SK-N-SH treated with all-trans-retinoic acid at 6 μM for 48 hours (cell line): Measurements from ENCODE around the gene TOR1AIP1.

Source experiments
- ATAC-seq: fragments of 200-7000 bp; cut with Tn5 transposase; 3 replicates; pipeline ENCODE4 v1.9.1; 2020; ENCODE audit warnings: mild to moderate bottlenecking, moderate library complexity
- ARNTL ChIP-seq: fragments of 450-650 bp; formaldehyde crosslinking; IDR thresholded peaks from 2 replicates; pipeline ENCODE4 v1.5.0; 2020; ENCODE audit warnings: low read depth, mild to moderate bottlenecking, moderate library complexity, borderline replicate concordance
- BACH2 ChIP-seq: fragments of 250-450 bp; sonication (Bioruptor Pico); IDR thresholded peaks from 2 replicates; pipeline ENCODE4 v1.9.0; 2021; ENCODE audit warnings: mild to moderate bottlenecking, borderline replicate concordance
- CSDC2 ChIP-seq: fragments of 250-450 bp; sonication (Bioruptor Pico); IDR thresholded peaks from 2 replicates; pipeline ENCODE4 v1.5.0; 2020; ENCODE audit warnings: mild to moderate bottlenecking, moderate library complexity
- CSRNP3 ChIP-seq: fragments of 250-450 bp; sonication (Bioruptor Pico); IDR thresholded peaks from 2 replicates; pipeline ENCODE4 v1.5.1; 2021; ENCODE audit warnings: mild to moderate bottlenecking, moderate library complexity
- ESRRG ChIP-seq: fragments of 250-450 bp; sonication (Bioruptor Pico); IDR thresholded peaks from 2 replicates; pipeline ENCODE4 v1.6.1; 2021; ENCODE audit warnings: mild to moderate bottlenecking
- GLIS3 ChIP-seq: fragments of 250-450 bp; sonication (Bioruptor Pico); IDR thresholded peaks from 2 replicates; pipeline ENCODE4 v1.5.0; 2020; ENCODE audit warnings: mild to moderate bottlenecking, moderate library complexity
- ISL1 ChIP-seq: fragments of 250-450 bp; sonication (Bioruptor Pico); IDR thresholded peaks from 2 replicates; pipeline ENCODE4 v2.1.2; 2022; ENCODE audit warnings: mild to moderate bottlenecking, moderate library complexity
- OSR1 ChIP-seq: fragments of 250-450 bp; sonication (Bioruptor Pico); IDR thresholded peaks from 2 replicates; pipeline ENCODE4 v1.8.0; 2022; ENCODE audit warnings: moderate library complexity, mild to moderate bottlenecking, inconsistent platforms
- PATZ1 ChIP-seq: fragments of 250-450 bp; sonication (Bioruptor Pico); IDR thresholded peaks from 2 replicates; pipeline ENCODE4 v1.8.0; 2020; ENCODE audit warnings: mild to moderate bottlenecking, moderate library complexity, borderline replicate concordance
- POU6F1 ChIP-seq: fragments of 250-450 bp; sonication (Bioruptor Pico); IDR thresholded peaks from 2 replicates; pipeline ENCODE4 v1.8.0; 2021; ENCODE audit warnings: low read depth, mild to moderate bottlenecking, moderate library complexity, borderline replicate concordance
- PPARA ChIP-seq: fragments of 250-450 bp; sonication (Bioruptor Pico); IDR thresholded peaks from 2 replicates; pipeline ENCODE4 v1.5.0; 2020; ENCODE audit warnings: mild to moderate bottlenecking, borderline replicate concordance
- RARB ChIP-seq: fragments of 250-450 bp; sonication (Bioruptor Pico); IDR thresholded peaks from 2 replicates; pipeline ENCODE4 v1.8.0; 2021; ENCODE audit warnings: mild to moderate bottlenecking, moderate library complexity
- SNAI2 ChIP-seq: fragments of 250-450 bp; sonication (Bioruptor Pico); IDR thresholded peaks from 2 replicates; pipeline ENCODE4 v1.5.0; 2020; ENCODE audit warnings: mild to moderate bottlenecking, moderate library complexity
- TCF4 ChIP-seq: fragments of 250-450 bp; sonication (Bioruptor Pico); IDR thresholded peaks from 2 replicates; pipeline ENCODE4 v1.8.0; 2021; ENCODE audit warnings: mild to moderate bottlenecking, moderate library complexity, borderline replicate concordance
- TOX ChIP-seq: fragments of 250-450 bp; sonication (Bioruptor Pico); IDR thresholded peaks from 2 replicates; pipeline ENCODE4 v1.8.0; 2021; ENCODE audit warnings: mild to moderate bottlenecking, moderate library complexity, borderline replicate concordance
- ZC3H10 ChIP-seq: fragments of 250-450 bp; sonication (Bioruptor Pico); IDR thresholded peaks from 2 replicates; pipeline ENCODE4 v1.5.1; 2021; ENCODE audit warnings: mild to moderate bottlenecking, moderate library complexity
- ZFP3 ChIP-seq: fragments of 250-450 bp; sonication (Bioruptor Pico); IDR thresholded peaks from 2 replicates; pipeline ENCODE4 v1.5.0; 2020; ENCODE audit warnings: mild to moderate bottlenecking, moderate library complexity
- ZFP30 ChIP-seq: fragments of 450-650 bp; formaldehyde crosslinking; IDR thresholded peaks from 2 replicates; pipeline ENCODE4 v1.5.0; 2022; ENCODE audit warnings: mild to moderate bottlenecking, moderate library complexity
- ZNF565 ChIP-seq: fragments of 450-650 bp; formaldehyde crosslinking; conservative IDR thresholded peaks from 2 replicates; pipeline ENCODE4 v1.5.0; 2020; ENCODE audit warnings: low read depth, mild to moderate bottlenecking, moderate library complexity
- ZNF70 ChIP-seq: fragments of 450-650 bp; formaldehyde crosslinking; IDR thresholded peaks from 2 replicates; pipeline ENCODE4 v1.5.0; 2020; ENCODE audit warnings: mild to moderate bottlenecking, moderate library complexity
- ZNF8 ChIP-seq: fragments of 450-650 bp; formaldehyde crosslinking; IDR thresholded peaks from 2 replicates; pipeline ENCODE4 v1.5.0; 2020; ENCODE audit warnings: mild to moderate bottlenecking, moderate library complexity
- TF ChIP-seq, protein P1 (sequence below): fragments of 250-450 bp; sonication (Bioruptor Pico); IDR thresholded peaks from 2 replicates; pipeline ENCODE4 v1.5.0; 2020; ENCODE audit warnings: mild to moderate bottlenecking, moderate library complexity
- TF ChIP-seq, protein P2 (sequence below): fragments of 250-450 bp; sonication (Bioruptor Pico); IDR thresholded peaks from 2 replicates; pipeline ENCODE4 v1.5.1; 2020; ENCODE audit warnings: low read depth, mild to moderate bottlenecking, moderate library complexity

Gene TOR1AIP1

DNA sequence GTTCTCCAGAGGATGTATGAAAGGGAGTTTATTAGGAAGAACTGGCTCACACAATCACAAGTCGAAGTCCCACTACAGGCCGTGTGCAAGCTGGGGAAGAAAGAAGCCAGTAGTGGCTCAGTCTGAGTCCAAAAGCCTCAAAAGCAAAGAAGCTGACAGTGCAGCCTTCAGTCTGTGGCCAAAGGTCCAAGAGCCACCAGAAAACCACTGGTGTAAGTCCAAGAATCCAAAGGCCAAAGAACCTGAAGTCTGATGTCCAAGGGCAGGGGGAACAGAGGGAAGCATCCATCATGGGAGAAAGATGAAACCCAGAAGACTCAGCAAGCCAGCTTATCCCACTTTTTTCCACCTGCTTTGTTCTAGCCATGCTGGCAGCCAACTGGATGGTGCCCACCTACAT, 51.1 kb downstream of the TOR1AIP1 start:
- ATAC-seq = no peak
- TF ChIP-seq SNAI2 (CRISPR knock-in tag) = no peak
- no peak for TF ChIP-seq TCF4 (CRISPR knock-in tag)
- TF ChIP-seq CSDC2 (CRISPR knock-in tag) = no peak

DNA sequence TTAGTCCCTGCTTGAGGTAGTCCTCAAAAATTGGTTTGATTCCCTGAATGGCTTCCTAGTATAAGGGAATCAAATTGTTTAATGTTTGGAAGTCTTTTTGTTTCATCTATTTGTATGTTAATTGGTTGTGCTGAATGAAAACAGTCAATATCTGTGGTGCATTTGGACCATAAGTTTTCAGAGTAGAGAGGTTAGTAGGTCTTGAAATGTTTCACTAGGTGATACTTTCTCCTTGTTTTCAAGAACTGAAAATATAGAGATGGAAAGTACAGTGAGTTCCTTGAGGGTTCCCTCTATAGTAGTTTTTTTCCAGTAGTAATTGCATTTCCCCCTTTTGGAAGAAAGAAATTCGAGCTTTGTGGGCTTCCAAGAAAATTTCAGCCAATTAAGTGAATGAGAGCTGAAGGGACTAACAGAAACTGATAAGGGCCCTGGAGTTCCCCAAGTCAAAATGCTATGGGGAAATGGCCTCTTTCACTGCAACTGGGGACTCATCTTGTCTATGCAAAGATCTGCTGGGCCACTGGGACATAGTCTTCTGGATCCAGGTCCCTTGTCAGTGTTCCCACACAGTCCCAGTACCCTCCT, 53.9 kb downstream of the TOR1AIP1 start:
- ATAC-seq = no peak
- TF ChIP-seq CSDC2 (CRISPR knock-in tag) = no peak
- TF ChIP-seq ZFP30 (CRISPR knock-in tag) = no peak
- no peak for TF ChIP-seq TOX
- no peak for TF ChIP-seq GLIS3 (CRISPR knock-in tag)
- no peak for TF ChIP-seq TCF4 (CRISPR knock-in tag)
- no peak for TF ChIP-seq PATZ1 (CRISPR knock-in tag)
- no peak for TF ChIP-seq PPARA (CRISPR knock-in tag)
- TF ChIP-seq ESRRG (CRISPR knock-in tag) = no peak
- TF ChIP-seq OSR1 = no peak
- no peak for TF ChIP-seq ZC3H10 (CRISPR knock-in tag)
- TF ChIP-seq, all 23 proteins: peak for 0

- TF ChIP-seq, protein P1, sequence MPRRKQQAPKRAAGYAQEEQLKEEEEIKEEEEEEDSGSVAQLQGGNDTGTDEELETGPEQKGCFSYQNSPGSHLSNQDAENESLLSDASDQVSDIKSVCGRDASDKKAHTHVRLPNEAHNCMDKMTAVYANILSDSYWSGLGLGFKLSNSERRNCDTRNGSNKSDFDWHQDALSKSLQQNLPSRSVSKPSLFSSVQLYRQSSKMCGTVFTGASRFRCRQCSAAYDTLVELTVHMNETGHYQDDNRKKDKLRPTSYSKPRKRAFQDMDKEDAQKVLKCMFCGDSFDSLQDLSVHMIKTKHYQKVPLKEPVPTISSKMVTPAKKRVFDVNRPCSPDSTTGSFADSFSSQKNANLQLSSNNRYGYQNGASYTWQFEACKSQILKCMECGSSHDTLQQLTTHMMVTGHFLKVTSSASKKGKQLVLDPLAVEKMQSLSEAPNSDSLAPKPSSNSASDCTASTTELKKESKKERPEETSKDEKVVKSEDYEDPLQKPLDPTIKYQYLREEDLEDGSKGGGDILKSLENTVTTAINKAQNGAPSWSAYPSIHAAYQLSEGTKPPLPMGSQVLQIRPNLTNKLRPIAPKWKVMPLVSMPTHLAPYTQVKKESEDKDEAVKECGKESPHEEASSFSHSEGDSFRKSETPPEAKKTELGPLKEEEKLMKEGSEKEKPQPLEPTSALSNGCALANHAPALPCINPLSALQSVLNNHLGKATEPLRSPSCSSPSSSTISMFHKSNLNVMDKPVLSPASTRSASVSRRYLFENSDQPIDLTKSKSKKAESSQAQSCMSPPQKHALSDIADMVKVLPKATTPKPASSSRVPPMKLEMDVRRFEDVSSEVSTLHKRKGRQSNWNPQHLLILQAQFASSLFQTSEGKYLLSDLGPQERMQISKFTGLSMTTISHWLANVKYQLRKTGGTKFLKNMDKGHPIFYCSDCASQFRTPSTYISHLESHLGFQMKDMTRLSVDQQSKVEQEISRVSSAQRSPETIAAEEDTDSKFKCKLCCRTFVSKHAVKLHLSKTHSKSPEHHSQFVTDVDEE (CRISPR knock-in tag) = no peak
- TF ChIP-seq ISL1 (CRISPR knock-in tag) (peak; percentile 78), CSDC2 (CRISPR knock-in tag) (no peak), TCF4 (CRISPR knock-in tag) (no peak), ZFP3 (no peak), BACH2 (no peak), ZFP30 (CRISPR knock-in tag) (no peak), ZC3H10 (CRISPR knock-in tag) (0 out of 2 replicates have a peak, but pooled peaks have one; percentile 38), TOX (peak; percentile 70; the same call in 1 of the 2 replicates), SNAI2 (CRISPR knock-in tag) (no peak), ZNF70 (CRISPR knock-in tag) (no peak), GLIS3 (CRISPR knock-in tag) (no peak), RARB (CRISPR knock-in tag) (no peak), CSRNP3 (CRISPR knock-in tag) (no peak), ZNF8 (CRISPR knock-in tag) (no peak), ESRRG (CRISPR knock-in tag) (no peak), OSR1 (no peak), ZNF565 (no peak), PATZ1 (CRISPR knock-in tag) (no peak), ARNTL (CRISPR knock-in tag) (no peak), POU6F1 (CRISPR knock-in tag) (no peak)
- TF ChIP-seq, protein P2, sequence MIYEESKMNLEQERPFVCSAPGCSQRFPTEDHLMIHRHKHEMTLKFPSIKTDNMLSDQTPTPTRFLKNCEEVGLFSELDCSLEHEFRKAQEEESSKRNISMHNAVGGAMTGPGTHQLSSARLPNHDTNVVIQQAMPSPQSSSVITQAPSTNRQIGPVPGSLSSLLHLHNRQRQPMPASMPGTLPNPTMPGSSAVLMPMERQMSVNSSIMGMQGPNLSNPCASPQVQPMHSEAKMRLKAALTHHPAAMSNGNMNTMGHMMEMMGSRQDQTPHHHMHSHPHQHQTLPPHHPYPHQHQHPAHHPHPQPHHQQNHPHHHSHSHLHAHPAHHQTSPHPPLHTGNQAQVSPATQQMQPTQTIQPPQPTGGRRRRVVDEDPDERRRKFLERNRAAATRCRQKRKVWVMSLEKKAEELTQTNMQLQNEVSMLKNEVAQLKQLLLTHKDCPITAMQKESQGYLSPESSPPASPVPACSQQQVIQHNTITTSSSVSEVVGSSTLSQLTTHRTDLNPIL (CRISPR knock-in tag) = no peak
- peak; percentile 62 for ATAC-seq
These were observed 55.7 kb downstream of the TOR1AIP1 start for GRCh38 chr1:179937668-179938254.
